LNCAP (cell line): Measurements from ENCODE around the gene AIFM1.

Experiments used
- TF ChIP-seq, protein P1 (sequence below): fragments of 450-650 bp; IDR thresholded peaks from 2 replicates; pipeline ENCODE4 v1.5.1; 2017; ENCODE audit warnings: mild to moderate bottlenecking

Gene AIFM1

DNA sequence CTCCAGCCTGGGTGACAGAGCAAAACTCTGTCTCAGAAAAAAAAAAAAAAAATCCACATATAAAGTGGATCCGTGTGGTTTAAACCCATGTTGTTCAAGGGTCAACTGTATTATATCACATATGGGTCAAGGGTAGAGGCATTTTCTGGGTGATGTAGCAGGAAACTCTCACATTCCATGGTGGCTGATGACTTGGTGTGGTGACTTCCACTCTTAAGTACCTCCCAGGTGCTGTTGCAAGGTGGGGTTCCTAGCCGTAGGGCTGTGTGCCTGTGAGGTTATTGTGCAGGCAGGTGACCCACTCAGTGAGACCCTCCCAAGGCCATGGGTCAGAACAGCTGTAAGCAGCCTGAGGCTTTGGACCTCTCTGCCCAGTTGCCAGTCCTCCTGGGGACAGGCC lies 72.4 kb downstream of the AIFM1 start:
- TF ChIP-seq, protein P1, sequence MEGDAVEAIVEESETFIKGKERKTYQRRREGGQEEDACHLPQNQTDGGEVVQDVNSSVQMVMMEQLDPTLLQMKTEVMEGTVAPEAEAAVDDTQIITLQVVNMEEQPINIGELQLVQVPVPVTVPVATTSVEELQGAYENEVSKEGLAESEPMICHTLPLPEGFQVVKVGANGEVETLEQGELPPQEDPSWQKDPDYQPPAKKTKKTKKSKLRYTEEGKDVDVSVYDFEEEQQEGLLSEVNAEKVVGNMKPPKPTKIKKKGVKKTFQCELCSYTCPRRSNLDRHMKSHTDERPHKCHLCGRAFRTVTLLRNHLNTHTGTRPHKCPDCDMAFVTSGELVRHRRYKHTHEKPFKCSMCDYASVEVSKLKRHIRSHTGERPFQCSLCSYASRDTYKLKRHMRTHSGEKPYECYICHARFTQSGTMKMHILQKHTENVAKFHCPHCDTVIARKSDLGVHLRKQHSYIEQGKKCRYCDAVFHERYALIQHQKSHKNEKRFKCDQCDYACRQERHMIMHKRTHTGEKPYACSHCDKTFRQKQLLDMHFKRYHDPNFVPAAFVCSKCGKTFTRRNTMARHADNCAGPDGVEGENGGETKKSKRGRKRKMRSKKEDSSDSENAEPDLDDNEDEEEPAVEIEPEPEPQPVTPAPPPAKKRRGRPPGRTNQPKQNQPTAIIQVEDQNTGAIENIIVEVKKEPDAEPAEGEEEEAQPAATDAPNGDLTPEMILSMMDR = no peak

DNA sequence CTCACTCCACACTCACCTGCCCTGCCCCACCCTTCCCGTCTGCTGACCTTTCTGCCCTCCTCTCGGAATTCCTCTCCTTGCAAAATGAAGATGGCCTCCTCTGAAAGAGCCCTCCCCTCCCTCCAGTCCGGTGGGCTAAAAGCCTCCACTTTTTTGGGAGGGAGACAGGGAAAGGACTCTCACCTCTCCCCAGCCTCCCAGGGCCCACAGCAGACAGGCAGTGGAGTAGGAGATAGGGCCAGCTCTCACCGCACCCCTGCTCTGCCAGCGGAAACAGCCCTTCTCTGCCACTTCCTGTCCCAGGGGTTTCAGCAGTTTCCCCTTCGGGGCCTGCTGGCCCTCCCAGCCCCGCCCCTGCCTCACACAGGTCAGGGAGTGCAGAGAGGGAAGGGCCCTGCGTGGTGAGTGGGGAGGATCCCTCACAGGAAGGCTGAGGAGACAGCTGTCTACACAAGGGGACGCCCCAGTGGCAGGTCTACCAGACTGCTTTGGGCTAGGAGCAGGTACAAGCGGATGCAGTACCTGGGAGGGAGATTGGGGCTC lies 73.6 kb downstream of the AIFM1 start:
- TF ChIP-seq, protein P1 = no peak

DNA sequence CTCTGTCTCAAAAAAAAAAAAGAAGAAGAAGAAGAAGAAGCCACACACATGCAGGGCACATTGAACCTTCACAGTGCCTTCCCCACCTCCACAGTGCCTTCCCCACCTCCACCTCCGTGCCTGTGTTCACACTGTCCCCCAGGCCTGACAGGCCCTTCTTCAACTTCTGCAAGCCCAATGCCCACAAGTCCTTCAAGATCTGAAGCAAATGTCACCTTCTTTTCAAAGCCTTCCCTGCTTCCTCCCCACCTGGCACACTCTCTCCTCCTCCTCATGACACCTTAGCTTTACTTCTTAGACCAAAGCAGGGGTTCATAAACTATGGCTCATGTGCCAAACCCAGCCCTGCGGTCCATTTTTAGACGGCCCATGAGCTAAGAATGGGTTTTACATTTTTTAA lies 75.3 kb downstream of the AIFM1 start:
- TF ChIP-seq, protein P1 = no peak

DNA sequence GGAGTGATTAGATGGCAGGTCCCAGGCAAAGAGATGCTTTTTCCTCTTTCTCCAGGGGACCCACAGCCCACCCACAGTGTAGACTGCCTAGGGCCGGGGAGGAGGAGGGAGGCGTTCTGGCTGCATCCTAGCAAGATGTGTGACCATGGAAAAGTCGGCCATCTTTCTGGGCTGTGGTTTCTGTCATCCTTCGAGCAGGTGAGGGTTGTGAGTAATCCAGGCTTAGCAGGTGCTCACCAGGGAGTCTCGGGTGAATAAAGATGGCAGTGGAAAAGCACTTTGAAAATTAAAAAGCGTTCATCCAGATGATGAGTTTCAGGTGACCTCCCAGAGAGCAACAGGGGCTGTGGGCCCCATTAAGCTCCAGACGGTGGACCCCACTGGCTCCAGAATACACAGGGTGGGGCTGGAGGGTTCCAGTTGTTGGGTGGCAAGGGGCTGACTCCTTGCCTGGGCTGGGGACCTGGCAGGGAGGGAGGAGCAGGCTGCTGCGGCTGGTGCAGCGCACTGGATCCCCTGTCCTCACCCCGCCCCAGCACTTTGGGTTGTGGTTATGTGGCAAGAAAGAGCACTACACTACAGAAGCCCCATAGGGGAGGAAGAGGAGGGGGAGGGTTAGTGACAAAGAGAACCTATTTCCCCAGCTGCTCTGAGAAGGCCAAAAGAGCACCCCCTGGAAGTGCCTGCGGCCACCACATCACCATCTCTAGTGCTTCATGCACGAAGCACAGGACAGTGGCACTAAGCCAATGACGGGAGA lies 79.0 kb downstream of the AIFM1 start:
- TF ChIP-seq, protein P1 = no peak

DNA sequence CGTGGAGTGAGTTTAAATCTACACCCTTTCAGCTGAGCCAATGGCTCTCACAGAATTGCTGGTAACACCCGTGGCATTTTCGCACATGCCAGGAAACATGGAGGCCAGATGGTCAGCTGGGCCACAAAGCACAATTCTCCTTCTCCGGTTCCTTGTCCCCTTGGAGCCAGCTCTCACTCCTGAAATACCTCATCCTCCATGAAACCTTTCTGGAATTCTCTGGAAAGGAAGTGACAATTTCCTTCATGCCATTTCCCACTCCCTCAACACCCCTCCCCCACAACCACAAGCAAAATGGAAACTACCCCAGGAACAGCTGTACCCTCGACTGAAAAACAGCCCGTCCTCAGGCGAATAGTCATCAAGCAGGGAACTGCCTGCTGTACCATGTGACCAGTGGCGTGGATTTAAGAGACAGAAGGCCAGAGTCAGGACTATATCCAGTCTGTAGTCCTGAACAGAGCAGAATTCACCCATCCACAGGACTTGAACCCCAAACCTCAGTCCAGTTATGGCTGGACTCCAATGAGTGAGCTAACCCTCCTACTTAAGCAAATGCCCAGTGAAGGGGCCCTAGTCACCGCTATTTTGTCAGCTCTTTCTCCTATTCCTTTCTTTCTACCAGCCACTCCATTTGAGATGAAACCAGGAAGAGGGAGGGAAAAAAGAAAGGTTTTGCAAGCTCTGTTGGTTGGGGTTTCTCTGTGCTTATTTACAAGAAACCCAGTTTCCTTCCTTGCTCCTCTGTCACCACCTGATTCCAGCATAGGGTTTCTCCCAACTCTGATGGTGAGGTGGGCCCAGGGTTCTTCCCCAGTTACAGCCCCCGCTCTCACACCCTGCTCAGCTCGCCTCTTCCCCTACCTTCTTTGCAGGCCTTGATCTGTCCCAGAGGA lies 79.8 kb downstream of the AIFM1 start:
- TF ChIP-seq, protein P1 = no peak

DNA sequence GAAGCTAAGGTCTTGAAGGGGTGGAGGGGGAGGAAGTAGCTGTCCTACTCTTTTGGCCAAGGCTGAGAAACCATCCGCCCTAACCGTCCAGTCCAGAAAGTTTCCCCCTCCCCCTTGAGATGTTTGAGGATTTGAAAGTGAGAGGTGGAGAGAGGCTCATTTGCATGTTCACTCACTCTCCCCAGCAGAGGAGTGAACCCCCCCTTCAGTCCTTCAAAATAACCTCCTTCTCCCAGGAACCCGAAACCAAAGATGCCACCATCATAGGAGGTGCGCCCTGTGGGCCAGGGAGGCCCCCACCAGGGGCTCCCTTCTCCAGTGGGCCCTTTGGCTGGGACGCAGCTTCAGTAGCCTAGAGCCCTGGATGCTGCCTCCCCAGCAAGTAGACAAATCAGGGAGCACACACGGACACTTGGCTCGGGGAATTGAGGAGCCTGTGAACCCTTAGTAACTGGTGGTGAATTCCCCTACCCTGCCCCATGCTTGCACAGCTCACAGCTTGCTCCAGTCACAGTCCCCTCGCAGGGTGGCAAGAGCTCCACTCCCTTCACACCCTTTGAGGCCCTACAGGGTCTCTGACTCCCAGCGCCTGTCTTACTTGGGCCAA lies 80.9 kb downstream of the AIFM1 start:
- TF ChIP-seq, protein P1 = no peak

DNA sequence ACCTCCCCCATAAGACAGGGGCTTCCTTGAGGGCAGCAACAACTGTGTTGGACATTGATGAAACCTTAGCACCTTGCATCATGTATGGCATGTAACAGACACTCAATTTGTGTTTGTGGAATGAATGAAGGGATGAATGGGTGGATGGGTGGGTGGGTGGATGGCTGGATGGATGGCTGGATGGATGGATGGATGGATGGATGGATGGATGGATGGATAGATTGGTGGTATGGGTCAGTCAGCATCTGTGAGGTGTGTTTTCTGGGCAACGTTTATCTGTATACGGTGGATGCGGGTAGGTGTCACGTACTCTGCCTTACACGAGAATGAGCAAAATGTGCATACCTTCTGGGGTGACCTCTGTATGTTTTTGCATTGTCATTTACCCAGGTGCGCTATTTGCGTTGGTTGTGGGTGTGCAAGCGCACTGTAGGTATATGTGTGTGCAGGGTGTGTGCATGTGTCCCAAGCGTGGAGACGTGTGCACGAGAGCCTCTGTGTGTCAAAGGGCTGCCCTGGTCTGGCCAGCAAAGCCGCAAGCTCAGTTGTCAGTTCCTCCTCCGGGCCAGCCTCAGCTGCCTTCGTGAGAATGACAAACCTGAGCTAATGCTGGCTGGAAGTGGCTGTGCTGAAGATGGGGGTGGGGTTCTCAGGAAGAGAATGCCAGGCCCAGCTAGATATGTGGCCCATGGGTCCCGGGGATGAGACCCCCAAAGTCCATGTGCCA lies 81.8 kb downstream of the AIFM1 start:
- TF ChIP-seq, protein P1 = no peak
